Liver (tissue), 9 donors: ENCODE data around the gene RPL21. TPM values are rescaled to one million over a fixed set of nuclear protein-coding genes. Genes with fewer than 3 reads are reported as not detected.

Experiments
- DNase-seq: peaks from one replicate; pipeline ENCODE4 v3.0.0-alpha.2; 2017; ENCODE audit warnings: low spot score
- H3K27ac ChIP-seq, 2 donors: one replicate each; pipeline ENCODE4 v1.7.0; 2013; ENCODE audit warnings: inconsistent platforms in 2 of 2, low read length in 2 of 2, control low read depth in 1 of 2, low read depth in 1 of 2, mild to moderate bottlenecking in 1 of 2
- H3K27me3 ChIP-seq, 4 donors: one replicate each; pipeline versions ENCODE4 v1.6.1 to v1.7.0; 2013; ENCODE audit warnings: low read length in 3 of 4, inconsistent platforms in 1 of 4, mild to moderate bottlenecking in 1 of 4, moderate library complexity in 1 of 4; ENCODE audit not compliant: control insufficient read depth in 4 of 4, insufficient read depth in 4 of 4
- H3K36me3 ChIP-seq, 4 donors: one replicate each; pipeline versions ENCODE4 v1.6.1 to v1.7.0; 2013; ENCODE audit warnings: low read length in 3 of 4, mild to moderate bottlenecking in 3 of 4, low read depth in 1 of 4, moderate library complexity in 1 of 4; ENCODE audit not compliant: control insufficient read depth in 4 of 4, insufficient read depth in 3 of 4
- H3K4me1 ChIP-seq, 4 donors: one replicate each; pipeline versions ENCODE4 v1.6.1 to v1.7.0; 2013; ENCODE audit warnings: low read length in 3 of 4, mild to moderate bottlenecking in 3 of 4, moderate library complexity in 1 of 4; ENCODE audit not compliant: control insufficient read depth in 4 of 4, insufficient read depth in 4 of 4
- H3K4me3 ChIP-seq, 3 donors: one replicate each; pipeline versions ENCODE4 v1.6.1 to v1.7.0; 2013; ENCODE audit warnings: low read length in 3 of 3, control low read depth in 1 of 3, low read depth in 1 of 3, mild to moderate bottlenecking in 1 of 3
- H3K9ac ChIP-seq, 2 donors: one replicate each; pipeline ENCODE4 v1.7.0; 2013; ENCODE audit warnings: low read length in 2 of 2, mild to moderate bottlenecking in 2 of 2, moderate library complexity in 2 of 2, control low read depth in 1 of 2, low read depth in 1 of 2
- H3K9me3 ChIP-seq, 4 donors: one replicate each; pipeline versions ENCODE4 v1.6.1 to v1.7.0; 2013; ENCODE audit warnings: low read length in 3 of 4; ENCODE audit not compliant: control insufficient read depth in 4 of 4
- FOXA2 ChIP-seq: IDR thresholded peaks from 2 replicates; pipeline ENCODE4 v1.6.1; 2016; ENCODE audit warnings: antibody characterized with exemption
- GABPA ChIP-seq, 2 donors: IDR thresholded peaks in 1 of 2; conservative IDR thresholded peaks in 1 of 2; 2 replicates each; pipeline ENCODE4 v1.6.1; 2016; ENCODE audit warnings: antibody characterized with exemption in 2 of 2, mild to moderate bottlenecking in 1 of 2, moderate library complexity in 1 of 2
- HNF4A ChIP-seq, 2 donors: conservative IDR thresholded peaks; 2 replicates each; pipeline ENCODE4 v1.6.1; 2016; ENCODE audit warnings: antibody characterized with exemption in 2 of 2, mild to moderate bottlenecking in 2 of 2
- JUND ChIP-seq, 2 donors: IDR thresholded peaks; 2 replicates each; pipeline ENCODE4 v1.6.1; 2016; ENCODE audit warnings: antibody characterized with exemption in 2 of 2
- TAF1 ChIP-seq: conservative IDR thresholded peaks from 2 replicates; pipeline ENCODE4 v1.6.1; 2016; ENCODE audit warnings: antibody characterized with exemption, mild to moderate bottlenecking
- YY1 ChIP-seq: IDR thresholded peaks from 2 replicates; pipeline ENCODE4 v1.6.1; 2016; ENCODE audit warnings: antibody characterized with exemption, mild to moderate bottlenecking
- WGBS: extraction: QIAGEN DNeasy Blood & Tissue Kit; methylation state at CpG from one replicate; pipeline ENCODE4 v1.1.7; 2013; 5-methylcytosine and 5-hydroxymethylcytosine counted together
- polyA plus RNA-seq, 2 donors: library from polyadenylated mRNA; stranded (reverse) in 1 of 2; unstranded in 1 of 2; fragments of 200-250 nt in 1 of 2; fragments of >200 nt in 1 of 2; fragmentation: Nextera tagmentation in 1 of 2; extraction: Ambion mirVana in 1 of 2; gene quantifications; one replicate each; pipeline versions ENCODE4 v1.2.1 to v1.2.3, GENCODE V29; 2013 to 2015
- total RNA-seq, 2 donors: library from RNA; depleted of rRNA; stranded (reverse); fragments of >200 nt; gene quantifications; one replicate each; pipeline ENCODE4 v1.2.3, GENCODE V29; 2014
- TF ChIP-seq, protein P1 (sequence below): IDR thresholded peaks from 2 replicates; pipeline ENCODE4 v1.6.1; 2016; ENCODE audit warnings: antibody characterized with exemption, mild to moderate bottlenecking
- TF ChIP-seq, protein P2 (sequence below): IDR thresholded peaks from 2 replicates; pipeline ENCODE4 v1.6.1; 2016; ENCODE audit warnings: antibody characterized with exemption
- TF ChIP-seq, protein P3 (sequence below): IDR thresholded peaks from 2 replicates; pipeline ENCODE4 v1.6.1; 2016; ENCODE audit warnings: antibody characterized with exemption
- TF ChIP-seq, protein P4 (sequence below): fragments of 150-350 bp; IDR thresholded peaks from 2 replicates; pipeline ENCODE4 v1.5.1; 2017; ENCODE audit warnings: improper control_type of control experiment, low read depth, low read length; ENCODE audit not compliant: missing input control
- donor health status: healthy.
- donor health status: healthy.
- donor health status: healthy.
- donor health status: healthy.
- donor health status: healthy.

Gene RPL21
- total and polyA plus RNA-seq, 4 donors: 206 to 648 (median 442) TPM

DNA sequence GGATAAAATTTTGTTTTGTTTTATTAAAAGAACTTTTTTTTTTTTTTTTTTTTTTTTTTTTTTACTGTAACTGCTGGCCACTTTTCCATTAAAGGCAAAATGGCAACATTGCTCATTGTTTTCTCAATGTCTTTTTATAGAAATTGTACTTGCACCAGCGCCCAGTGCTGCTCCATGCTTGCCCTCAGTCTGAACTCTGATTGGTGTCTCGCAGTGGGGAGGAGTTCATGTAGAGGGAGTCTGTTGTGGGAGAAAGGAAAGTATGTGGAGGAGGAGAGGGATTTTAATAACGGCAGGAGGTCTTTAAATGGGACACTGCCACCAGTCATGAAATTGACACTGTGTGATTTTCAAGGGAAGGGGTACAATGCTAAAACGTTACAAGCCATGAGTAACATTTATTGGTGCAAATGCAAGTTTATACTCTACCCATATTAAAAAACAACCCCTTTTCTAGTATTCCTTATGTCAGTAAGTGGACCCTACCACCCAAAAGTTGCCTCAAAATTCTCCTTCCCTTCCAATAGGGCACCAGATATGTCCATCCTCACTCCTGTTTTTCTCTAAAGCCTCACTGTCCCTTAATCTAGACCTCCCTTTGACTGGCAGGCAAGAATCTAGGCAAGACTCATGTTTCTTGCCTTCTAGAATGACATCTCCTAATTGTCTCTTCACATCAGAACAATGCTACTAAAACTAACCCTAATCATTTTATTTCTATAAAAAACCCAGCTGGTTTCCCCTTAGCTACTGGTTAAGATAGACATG is 22.5 kb downstream of the RPL21 start (continued):
- TF ChIP-seq HNF4A (conservative IDR thresholded peaks at IDR 0.05): no peak

DNA sequence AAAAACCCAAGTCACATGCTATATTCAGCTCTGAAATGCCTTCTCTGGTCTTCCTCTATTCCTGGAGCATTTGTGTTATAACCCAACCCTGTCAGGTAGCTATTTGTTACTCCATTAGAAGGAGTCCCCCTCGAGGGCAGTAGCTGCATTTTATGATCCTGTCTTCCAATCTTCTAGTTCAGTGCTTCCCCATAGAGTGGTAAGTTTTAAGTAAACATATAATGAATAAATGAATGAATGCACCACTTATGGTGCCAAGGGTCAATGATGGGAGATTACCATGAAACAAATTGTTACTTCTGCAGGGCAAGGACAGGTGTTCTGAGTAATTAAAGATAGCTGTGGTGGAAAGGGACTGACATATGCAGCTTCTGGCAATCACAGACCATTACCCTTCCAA is 23.3 kb downstream of the RPL21 start:
- 67% methylated on average over 1 of the region's 1 CpG for WGBS
- H3K9ac ChIP-seq: no peak overlapping the region
- H3K4me3 ChIP-seq: no peak overlapping the region
- peaks cover 3 to 18% (median 7%) of the 10 kb centered on the region in 4 donors for H3K4me1 ChIP-seq
- no peaks in the 10 kb centered on the region for H3K36me3 ChIP-seq
- DNase-seq: no peak
- no peaks in the 10 kb centered on the region for H3K9me3 ChIP-seq
- H3K27ac ChIP-seq: no peak overlapping the region
- TF ChIP-seq GABPA (IDR thresholded peaks at IDR 0.05 in 1 of 2, conservative IDR thresholded peaks at IDR 0.05 in 1 of 2) (no peak), YY1 (no peak)
- no peaks in the 10 kb centered on the region for H3K27me3 ChIP-seq

DNA sequence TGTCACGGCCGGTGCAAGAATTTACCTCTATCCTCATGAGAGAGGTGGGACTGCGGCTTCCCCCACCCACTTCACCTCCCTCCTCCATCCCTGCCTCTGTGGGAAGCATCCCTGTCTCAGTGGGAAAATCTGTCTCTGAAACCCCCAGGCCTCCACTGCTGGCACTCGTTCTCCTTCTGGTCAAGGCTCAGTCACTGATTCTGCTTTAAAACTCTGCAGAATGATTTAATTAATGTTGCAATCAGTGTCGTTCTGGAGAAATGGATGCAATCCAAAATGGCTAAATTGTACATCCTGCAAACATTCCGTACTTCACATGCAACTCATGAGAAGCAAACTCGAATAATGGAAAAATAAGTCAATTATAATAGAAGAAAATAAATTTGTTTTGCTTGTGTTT is 24.8 kb downstream of the RPL21 start:
- TF ChIP-seq, protein P1, sequence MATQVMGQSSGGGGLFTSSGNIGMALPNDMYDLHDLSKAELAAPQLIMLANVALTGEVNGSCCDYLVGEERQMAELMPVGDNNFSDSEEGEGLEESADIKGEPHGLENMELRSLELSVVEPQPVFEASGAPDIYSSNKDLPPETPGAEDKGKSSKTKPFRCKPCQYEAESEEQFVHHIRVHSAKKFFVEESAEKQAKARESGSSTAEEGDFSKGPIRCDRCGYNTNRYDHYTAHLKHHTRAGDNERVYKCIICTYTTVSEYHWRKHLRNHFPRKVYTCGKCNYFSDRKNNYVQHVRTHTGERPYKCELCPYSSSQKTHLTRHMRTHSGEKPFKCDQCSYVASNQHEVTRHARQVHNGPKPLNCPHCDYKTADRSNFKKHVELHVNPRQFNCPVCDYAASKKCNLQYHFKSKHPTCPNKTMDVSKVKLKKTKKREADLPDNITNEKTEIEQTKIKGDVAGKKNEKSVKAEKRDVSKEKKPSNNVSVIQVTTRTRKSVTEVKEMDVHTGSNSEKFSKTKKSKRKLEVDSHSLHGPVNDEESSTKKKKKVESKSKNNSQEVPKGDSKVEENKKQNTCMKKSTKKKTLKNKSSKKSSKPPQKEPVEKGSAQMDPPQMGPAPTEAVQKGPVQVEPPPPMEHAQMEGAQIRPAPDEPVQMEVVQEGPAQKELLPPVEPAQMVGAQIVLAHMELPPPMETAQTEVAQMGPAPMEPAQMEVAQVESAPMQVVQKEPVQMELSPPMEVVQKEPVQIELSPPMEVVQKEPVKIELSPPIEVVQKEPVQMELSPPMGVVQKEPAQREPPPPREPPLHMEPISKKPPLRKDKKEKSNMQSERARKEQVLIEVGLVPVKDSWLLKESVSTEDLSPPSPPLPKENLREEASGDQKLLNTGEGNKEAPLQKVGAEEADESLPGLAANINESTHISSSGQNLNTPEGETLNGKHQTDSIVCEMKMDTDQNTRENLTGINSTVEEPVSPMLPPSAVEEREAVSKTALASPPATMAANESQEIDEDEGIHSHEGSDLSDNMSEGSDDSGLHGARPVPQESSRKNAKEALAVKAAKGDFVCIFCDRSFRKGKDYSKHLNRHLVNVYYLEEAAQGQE: no peak
- TF ChIP-seq, protein P2, sequence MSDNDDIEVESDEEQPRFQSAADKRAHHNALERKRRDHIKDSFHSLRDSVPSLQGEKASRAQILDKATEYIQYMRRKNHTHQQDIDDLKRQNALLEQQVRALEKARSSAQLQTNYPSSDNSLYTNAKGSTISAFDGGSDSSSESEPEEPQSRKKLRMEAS: no peak
- TF ChIP-seq GABPA (IDR thresholded peaks at IDR 0.05 in 1 of 2, conservative IDR thresholded peaks at IDR 0.05 in 1 of 2) (no peak), HNF4A (conservative IDR thresholded peaks at IDR 0.05) (no peak), JUND (IDR thresholded peaks at IDR 0.05) (no peak)
- WGBS: 61% methylated on average over 7 of the region's 7 CpGs
- Histone ChIP-seq H3K4me3 (no peak overlapping the region), H3K27me3 (no peaks in the 10 kb centered on the region), H3K36me3 (no peaks in the 10 kb centered on the region), H3K9me3 (no peaks in the 10 kb centered on the region), H3K27ac (no peak overlapping the region), H3K4me1 (peaks cover 3 to 11% (median 6%) of the 10 kb centered on the region in 4 donors), H3K9ac (no peak overlapping the region)
- no peak for DNase-seq

DNA sequence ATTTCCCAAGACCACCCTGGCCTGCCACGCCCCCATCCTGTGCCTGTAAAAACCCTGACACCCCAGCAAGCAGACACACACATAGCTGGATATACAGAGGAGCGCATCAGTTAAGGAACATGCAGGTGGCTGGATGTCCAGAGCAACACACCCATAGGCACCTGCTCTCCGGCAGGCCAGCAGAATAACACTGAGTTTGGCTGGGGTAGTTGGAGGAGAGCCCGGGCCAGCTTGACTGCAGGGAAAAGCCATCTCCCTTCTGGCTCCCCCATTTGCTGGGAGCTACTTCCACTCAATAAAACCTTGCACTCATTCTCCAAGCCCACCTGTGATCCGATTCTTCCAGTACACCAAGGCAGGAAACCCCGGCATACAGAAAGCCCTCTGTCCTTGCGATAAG is 28.1 kb downstream of the RPL21 start:
- Histone ChIP-seq H3K27me3 (no peaks in the 10 kb centered on the region), H3K4me3 (no peak overlapping the region), H3K9me3 (no peaks in the 10 kb centered on the region), H3K27ac (no peak overlapping the region), H3K36me3 (no peaks in the 10 kb centered on the region), H3K9ac (no peak overlapping the region), H3K4me1 (peaks cover 0 to 3% (median 0%) of the 10 kb centered on the region in 4 donors)
- 94% methylated on average over 7 of the region's 7 CpGs for WGBS
- DNase-seq: no peak
- TF ChIP-seq, protein P3, sequence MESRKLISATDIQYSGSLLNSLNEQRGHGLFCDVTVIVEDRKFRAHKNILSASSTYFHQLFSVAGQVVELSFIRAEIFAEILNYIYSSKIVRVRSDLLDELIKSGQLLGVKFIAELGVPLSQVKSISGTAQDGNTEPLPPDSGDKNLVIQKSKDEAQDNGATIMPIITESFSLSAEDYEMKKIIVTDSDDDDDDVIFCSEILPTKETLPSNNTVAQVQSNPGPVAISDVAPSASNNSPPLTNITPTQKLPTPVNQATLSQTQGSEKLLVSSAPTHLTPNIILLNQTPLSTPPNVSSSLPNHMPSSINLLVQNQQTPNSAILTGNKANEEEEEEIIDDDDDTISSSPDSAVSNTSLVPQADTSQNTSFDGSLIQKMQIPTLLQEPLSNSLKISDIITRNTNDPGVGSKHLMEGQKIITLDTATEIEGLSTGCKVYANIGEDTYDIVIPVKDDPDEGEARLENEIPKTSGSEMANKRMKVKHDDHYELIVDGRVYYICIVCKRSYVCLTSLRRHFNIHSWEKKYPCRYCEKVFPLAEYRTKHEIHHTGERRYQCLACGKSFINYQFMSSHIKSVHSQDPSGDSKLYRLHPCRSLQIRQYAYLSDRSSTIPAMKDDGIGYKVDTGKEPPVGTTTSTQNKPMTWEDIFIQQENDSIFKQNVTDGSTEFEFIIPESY: no peak
- TF ChIP-seq, protein P2: no peak
- TF ChIP-seq HNF4A (conservative IDR thresholded peaks at IDR 0.05) (no peak), TAF1 (no peak), FOXA2 (no peak)
- TF ChIP-seq, protein P4, sequence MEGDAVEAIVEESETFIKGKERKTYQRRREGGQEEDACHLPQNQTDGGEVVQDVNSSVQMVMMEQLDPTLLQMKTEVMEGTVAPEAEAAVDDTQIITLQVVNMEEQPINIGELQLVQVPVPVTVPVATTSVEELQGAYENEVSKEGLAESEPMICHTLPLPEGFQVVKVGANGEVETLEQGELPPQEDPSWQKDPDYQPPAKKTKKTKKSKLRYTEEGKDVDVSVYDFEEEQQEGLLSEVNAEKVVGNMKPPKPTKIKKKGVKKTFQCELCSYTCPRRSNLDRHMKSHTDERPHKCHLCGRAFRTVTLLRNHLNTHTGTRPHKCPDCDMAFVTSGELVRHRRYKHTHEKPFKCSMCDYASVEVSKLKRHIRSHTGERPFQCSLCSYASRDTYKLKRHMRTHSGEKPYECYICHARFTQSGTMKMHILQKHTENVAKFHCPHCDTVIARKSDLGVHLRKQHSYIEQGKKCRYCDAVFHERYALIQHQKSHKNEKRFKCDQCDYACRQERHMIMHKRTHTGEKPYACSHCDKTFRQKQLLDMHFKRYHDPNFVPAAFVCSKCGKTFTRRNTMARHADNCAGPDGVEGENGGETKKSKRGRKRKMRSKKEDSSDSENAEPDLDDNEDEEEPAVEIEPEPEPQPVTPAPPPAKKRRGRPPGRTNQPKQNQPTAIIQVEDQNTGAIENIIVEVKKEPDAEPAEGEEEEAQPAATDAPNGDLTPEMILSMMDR: no peak
